Parathyroid adenoma (tissue), 2 donors: Measurements from ENCODE around the gene FAM76B.

Experiments used
- H2AFZ ChIP-seq: fragments of 300-600 bp; sonication (generic); one replicate; pipeline ENCODE4 v1.7.0; 2017; ENCODE audit warnings: antibody characterized with exemption, mild to moderate bottlenecking
- H3K27ac ChIP-seq: fragments of 300-600 bp; sonication (generic); one replicate; pipeline ENCODE4 v1.7.0; 2017
- H3K27me3 ChIP-seq: fragments of 300-600 bp; sonication (generic); one replicate; pipeline ENCODE4 v1.7.0; 2017; ENCODE audit warnings: low read length; ENCODE audit not compliant: control insufficient read depth, insufficient read depth
- H3K36me3 ChIP-seq: fragments of 300-600 bp; sonication (generic); one replicate; pipeline ENCODE4 v1.7.0; 2017; ENCODE audit warnings: low read length; ENCODE audit not compliant: control insufficient read depth, insufficient read depth
- H3K4me1 ChIP-seq: fragments of 300-600 bp; sonication (generic); one replicate; pipeline ENCODE4 v1.7.0; 2017; ENCODE audit warnings: control low read depth
- H3K4me2 ChIP-seq: fragments of 300-600 bp; sonication (generic); one replicate; pipeline ENCODE4 v1.7.0; 2017; ENCODE audit warnings: low read length
- H3K4me3 ChIP-seq: fragments of 300-600 bp; sonication (generic); one replicate; pipeline ENCODE4 v1.7.0; 2017; ENCODE audit warnings: low read depth, low read length
- H3K79me2 ChIP-seq: fragments of 300-600 bp; sonication (generic); one replicate; pipeline ENCODE4 v1.7.0; 2017; ENCODE audit warnings: control low read depth
- H3K9ac ChIP-seq: fragments of 300-600 bp; sonication (generic); one replicate; pipeline ENCODE4 v1.7.0; 2017; ENCODE audit warnings: mild to moderate bottlenecking
- H3K9me3 ChIP-seq: fragments of 300-600 bp; sonication (generic); one replicate; pipeline ENCODE4 v1.7.0; 2017; ENCODE audit warnings: low read length; ENCODE audit not compliant: control insufficient read depth
- CTCF ChIP-seq: fragments of 300-600 bp; sonication (generic); IDR thresholded peaks from one replicate; pipeline ENCODE4 v1.7.0; 2017; ENCODE audit warnings: antibody characterized with exemption, mild to moderate bottlenecking
- donor health status: primary hyperparathyroidism.

FAM76B gene

GRCh38 chr11:95800438-95800837 lies 10.9 kb upstream of the FAM76B start:
- Histone ChIP-seq H3K27ac (no peak overlapping the region), H3K4me2 (no peak overlapping the region), H3K79me2 (no peaks in the 10 kb centered on the region), H3K4me1 (no peaks in the 10 kb centered on the region), H3K9ac (no peak overlapping the region), H2AFZ (no peak overlapping the region), H3K27me3 (no peaks in the 10 kb centered on the region), H3K9me3 (no peaks in the 10 kb centered on the region), H3K36me3 (no peaks in the 10 kb centered on the region), H3K4me3 (no peak overlapping the region)
- TF ChIP-seq CTCF: no peak

- Histone ChIP-seq H3K9me3 (no peaks in the 10 kb centered on the region), H3K79me2 (no peaks in the 10 kb centered on the region), H3K36me3 (no peaks in the 10 kb centered on the region), H3K27me3 (no peaks in the 10 kb centered on the region), H3K4me1 (no peaks in the 10 kb centered on the region), H3K4me3 (no peak overlapping the region), H3K9ac (no peak overlapping the region), H3K4me2 (no peak overlapping the region), H2AFZ (no peak overlapping the region), H3K27ac (no peak overlapping the region)
- no peak for TF ChIP-seq CTCF
These were observed 10.0 kb upstream of the FAM76B start for GRCh38 chr11:95799546-95799945.

- Histone ChIP-seq H3K27ac (no peak overlapping the region), H3K9me3 (no peaks in the 10 kb centered on the region), H3K27me3 (no peaks in the 10 kb centered on the region), H3K79me2 (peaks cover 8% of the 10 kb centered on the region), H3K36me3 (no peaks in the 10 kb centered on the region), H3K9ac (no peak overlapping the region), H2AFZ (no peak overlapping the region), H3K4me1 (no peaks in the 10 kb centered on the region), H3K4me2 (no peak overlapping the region), H3K4me3 (no peak overlapping the region)
- TF ChIP-seq CTCF: no peak
These were observed 6.9 kb upstream of the FAM76B start for GRCh38 chr11:95796501-95796900.

- H3K9me3 ChIP-seq: no peaks in the 10 kb centered on the region
- H3K4me2 ChIP-seq: no peak overlapping the region
- no peak for TF ChIP-seq CTCF
- no peaks in the 10 kb centered on the region for H3K27me3 ChIP-seq
- no peak overlapping the region for H3K9ac ChIP-seq
- H3K4me1 ChIP-seq: no peaks in the 10 kb centered on the region
- H3K79me2 ChIP-seq: peaks cover 12% of the 10 kb centered on the region
- no peak overlapping the region for H2AFZ ChIP-seq
- no peak overlapping the region for H3K4me3 ChIP-seq
- no peaks in the 10 kb centered on the region for H3K36me3 ChIP-seq
- no peak overlapping the region for H3K27ac ChIP-seq
These were observed 6.2 kb upstream of the FAM76B start for GRCh38 chr11:95795627-95796295.

- Histone ChIP-seq H3K4me1 (no peaks in the 10 kb centered on the region), H3K79me2 (peaks cover 12% of the 10 kb centered on the region), H3K36me3 (no peaks in the 10 kb centered on the region), H2AFZ (no peak overlapping the region), H3K4me3 (no peak overlapping the region), H3K27ac (no peak overlapping the region), H3K4me2 (no peak overlapping the region), H3K9me3 (no peaks in the 10 kb centered on the region), H3K27me3 (no peaks in the 10 kb centered on the region), H3K9ac (no peak overlapping the region)
- TF ChIP-seq CTCF: no peak
These were observed 4.5 kb upstream of the FAM76B start for GRCh38 chr11:95794086-95794485.
